SK-N-SH (cell line): ENCODE data around the gene CYP51A1. TPM values are rescaled to one million over a fixed set of nuclear protein-coding genes. Genes with fewer than 3 reads are reported as not detected.

Source experiments
- CTCF ChIA-PET: fragments of 300-600, 350-600 bp; formaldehyde crosslinking; extraction: SDS; loops from one replicate; lab custom pipeline; 2021; lab: Yijun Ruan, JAX
- POLR2A ChIA-PET: fragments of 350-600 bp; sonication (Branson Sonifier 250); formaldehyde crosslinking; extraction: SDS; loops from one replicate; lab custom pipeline; 2020; ENCODE audit warnings: antibody characterized with exemption, inconsistent platforms; lab: Yijun Ruan, JAX
- DNase-seq: peaks from one replicate; pipeline ENCODE4 v3.0.0; 2012
- H2AFZ ChIP-seq: fragments of 200-600 bp; sonication (generic); 2 replicates; pipeline ENCODE4 v1.8.1; 2016; ENCODE audit warnings: antibody characterized with exemption, mild to moderate bottlenecking, low read depth
- H3F3A ChIP-seq: fragments of 200-600 bp; sonication (generic); replicated peaks from 2 replicates; pipeline ENCODE3; 2016; ENCODE audit warnings: antibody characterized with exemption, mild to moderate bottlenecking; ENCODE audit not compliant: insufficient read depth
- H3K27ac ChIP-seq, 2 experiments: fragments of 200-500 bp in 1 of 2; fragments of 200-600 bp in 1 of 2; sonication (Bioruptor generic) in 1 of 2; sonication (generic), shearing (Covaris generic) in 1 of 2; 2 replicates each; pipeline versions ENCODE4 v1.5.1 to v1.6.1; 2014 to 2016; ENCODE audit warnings: low read depth in 2 of 2, inconsistent platforms in 1 of 2, low read length in 1 of 2, mild to moderate bottlenecking in 1 of 2, mixed read lengths in 1 of 2
- H3K27me3 ChIP-seq: fragments of 200-600 bp; sonication (generic), shearing (Covaris generic); 2 replicates; pipeline ENCODE4 v1.6.1; 2016; ENCODE audit warnings: mixed run types; ENCODE audit not compliant: insufficient read depth
- H3K36me3 ChIP-seq, 2 experiments: fragments of 200-500 bp in 1 of 2; fragments of 200-600 bp in 1 of 2; sonication (Bioruptor generic) in 1 of 2; sonication (generic) in 1 of 2; replicated peaks in 1 of 2; 2 replicates each; pipeline versions ENCODE3 to v1.5.1; 2014 to 2016; ENCODE audit warnings: low read length in 1 of 2, mild to moderate bottlenecking in 1 of 2; ENCODE audit not compliant: insufficient read depth in 2 of 2, control insufficient read depth in 1 of 2
- H3K4me1 ChIP-seq, 2 experiments: fragments of 200-500 bp in 1 of 2; fragments of 200-600 bp in 1 of 2; sonication (Bioruptor generic) in 1 of 2; sonication (generic), shearing (Covaris generic) in 1 of 2; 2 replicates each; pipeline versions ENCODE4 v1.5.1 to v1.6.1; 2014 to 2016; ENCODE audit warnings: low read depth in 1 of 2, low read length in 1 of 2, mixed run types in 1 of 2; ENCODE audit not compliant: insufficient read depth in 2 of 2, control insufficient read depth in 1 of 2
- H3K4me2 ChIP-seq: fragments of 200-600 bp; sonication (generic), shearing (Covaris generic); 2 replicates; pipeline ENCODE4 v1.6.1; 2017; ENCODE audit warnings: mixed run types
- H3K4me3 ChIP-seq, 2 experiments: fragments of 200-500 bp in 1 of 2; fragments of 200-600 bp in 1 of 2; sonication (Bioruptor generic) in 1 of 2; sonication (generic), shearing (Covaris generic) in 1 of 2; 2 replicates each; pipeline versions ENCODE4 v1.5.1 to v1.8.1; 2014 to 2016; ENCODE audit warnings: low read depth in 2 of 2, inconsistent platforms in 1 of 2, low read length in 1 of 2, mild to moderate bottlenecking in 1 of 2, mixed read lengths in 1 of 2, moderate library complexity in 1 of 2
- H3K79me2 ChIP-seq: fragments of 200-600 bp; sonication (generic); 2 replicates; pipeline ENCODE4 v1.8.1; 2017; ENCODE audit warnings: mild to moderate bottlenecking; ENCODE audit not compliant: insufficient read depth
- H3K9ac ChIP-seq: fragments of 200-600 bp; sonication (generic); 2 replicates; pipeline ENCODE4 v1.6.1; 2017; ENCODE audit warnings: mixed run types
- H3K9me2 ChIP-seq: fragments of 200-600 bp; sonication (generic); 2 replicates; pipeline ENCODE4 v1.6.1; 2017; ENCODE audit warnings: mixed run types
- H3K9me3 ChIP-seq: fragments of 200-600 bp; sonication (generic); 2 replicates; pipeline ENCODE4 v1.6.1; 2017; ENCODE audit warnings: mixed run types, mild to moderate bottlenecking, moderate library complexity
- H4K20me1 ChIP-seq: fragments of 200-600 bp; sonication (generic); 2 replicates; pipeline ENCODE4 v1.6.1; 2017; ENCODE audit warnings: mild to moderate bottlenecking, mixed run types; ENCODE audit not compliant: insufficient read depth
- CTCF ChIP-seq: fragments of 200-600 bp; sonication (generic); IDR thresholded peaks from 2 replicates; pipeline ENCODE4 v1.6.1; 2017; ENCODE audit warnings: antibody characterized with exemption, mild to moderate bottlenecking, moderate library complexity
- ELF1 ChIP-seq: IDR thresholded peaks from 2 replicates; pipeline ENCODE4 v1.4.0; 2012
- EP300 ChIP-seq, 2 experiments: IDR thresholded peaks; 2 replicates each; pipeline versions ENCODE4 v1.4.0 to v1.6.1; 2012; ENCODE audit warnings: borderline replicate concordance in 1 of 2, low read depth in 1 of 2, low read length in 1 of 2
- GABPA ChIP-seq: IDR thresholded peaks from 2 replicates; pipeline ENCODE4 v1.4.0; 2012; ENCODE audit warnings: low read depth, mild to moderate bottlenecking
- JUND ChIP-seq: IDR thresholded peaks from 2 replicates; pipeline ENCODE4 v1.4.0; 2012
- MXI1 ChIP-seq: IDR thresholded peaks from 2 replicates; pipeline ENCODE4 v1.6.1; 2012; ENCODE audit warnings: mild to moderate bottlenecking, low read depth, low read length, improper control_type of control experiment
- NRF1 ChIP-seq: IDR thresholded peaks from 2 replicates; pipeline ENCODE4 v1.6.1; 2012; ENCODE audit warnings: low read depth, mild to moderate bottlenecking, low read length
- RAD21 ChIP-seq: IDR thresholded peaks from 2 replicates; pipeline ENCODE4 v1.6.1; 2012; ENCODE audit warnings: mild to moderate bottlenecking, low read length
- RCOR1 ChIP-seq: fragments of 150-350 bp; IDR thresholded peaks from 2 replicates; pipeline ENCODE4 v1.6.1; 2017; ENCODE audit warnings: antibody characterized with exemption, low read length
- RFX5 ChIP-seq: IDR thresholded peaks from 2 replicates; pipeline ENCODE4 v1.6.1; 2012; ENCODE audit warnings: mild to moderate bottlenecking, improper control_type of control experiment, low read length
- RXRA ChIP-seq: IDR thresholded peaks from 2 replicates; pipeline ENCODE4 v1.4.0; 2012; ENCODE audit warnings: low read depth, mild to moderate bottlenecking, borderline replicate concordance
- SIN3A ChIP-seq: IDR thresholded peaks from 2 replicates; pipeline ENCODE4 v1.6.1; 2012; ENCODE audit warnings: low read depth, mild to moderate bottlenecking, low read length, moderate library complexity, borderline replicate concordance
- TEAD4 ChIP-seq: IDR thresholded peaks from 2 replicates; pipeline ENCODE4 v1.4.0; 2012; ENCODE audit warnings: mild to moderate bottlenecking, borderline replicate concordance; ENCODE audit not compliant: insufficient read depth
- YY1 ChIP-seq: IDR thresholded peaks from 2 replicates; pipeline ENCODE4 v1.4.0; 2012; ENCODE audit warnings: low read depth, mild to moderate bottlenecking
- WGBS: methylation state at CpG from one replicate; pipeline ENCODE4 v1.1.6; 2017; ENCODE audit warnings: low lambda C conversion rate; 5-methylcytosine and 5-hydroxymethylcytosine counted together
- polyA plus RNA-seq, 3 experiments: library from polyadenylated mRNA; depleted of rRNA; stranded (reverse); fragments of >200 nt; gene quantifications; 2 replicates each; pipeline ENCODE4 v1.2.3, GENCODE V29; 2012
- TF ChIP-seq, protein P1 (sequence below): fragments of 150-350 bp; IDR thresholded peaks from 2 replicates; pipeline ENCODE4 v1.6.1; 2016; ENCODE audit warnings: mild to moderate bottlenecking, low read depth, low read length
- TF ChIP-seq, protein P2 (sequence below): fragments of 150-350 bp; IDR thresholded peaks from 2 replicates; pipeline ENCODE4 v1.6.1; 2017; ENCODE audit warnings: antibody characterized with exemption, low read length, low read depth, borderline replicate concordance
- TF ChIP-seq, protein P3 (sequence below): IDR thresholded peaks from 2 replicates; pipeline ENCODE4 v1.6.1; 2012; ENCODE audit warnings: mild to moderate bottlenecking, low read depth, low read length, moderate library complexity

Gene CYP51A1
- polyA plus RNA-seq, 1 of the 3 experiments (the other 2 are of a cell fraction), result 4.7 TPM

GRCh38 chr7:92134271-92135051 lies at the start of gene CYP51A1 (continued):
- TF ChIP-seq, protein P1, sequence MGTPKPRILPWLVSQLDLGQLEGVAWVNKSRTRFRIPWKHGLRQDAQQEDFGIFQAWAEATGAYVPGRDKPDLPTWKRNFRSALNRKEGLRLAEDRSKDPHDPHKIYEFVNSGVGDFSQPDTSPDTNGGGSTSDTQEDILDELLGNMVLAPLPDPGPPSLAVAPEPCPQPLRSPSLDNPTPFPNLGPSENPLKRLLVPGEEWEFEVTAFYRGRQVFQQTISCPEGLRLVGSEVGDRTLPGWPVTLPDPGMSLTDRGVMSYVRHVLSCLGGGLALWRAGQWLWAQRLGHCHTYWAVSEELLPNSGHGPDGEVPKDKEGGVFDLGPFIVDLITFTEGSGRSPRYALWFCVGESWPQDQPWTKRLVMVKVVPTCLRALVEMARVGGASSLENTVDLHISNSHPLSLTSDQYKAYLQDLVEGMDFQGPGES, result peak; percentile 23; the same call in 1 of the 2 replicates
- TF ChIP-seq NRF1 (0 out of 2 replicates have a peak, but pooled peaks have one; percentile 2), SIN3A (peak; percentile 96; the same call in 1 of the 2 replicates), GABPA (peak; percentile 22; the same call in 1 of the 2 replicates), EP300 (IDR thresholded peaks at IDR 0.05; ENCODE audit: borderline replicate concordance in 1 of 2, low read depth in 1 of 2, low read length in 1 of 2) (peak in 1 of 2 experiments; percentile 30; a peak in 2 of 4 replicates)
- TF ChIP-seq, all 33 proteins: peak for 21

DNA sequence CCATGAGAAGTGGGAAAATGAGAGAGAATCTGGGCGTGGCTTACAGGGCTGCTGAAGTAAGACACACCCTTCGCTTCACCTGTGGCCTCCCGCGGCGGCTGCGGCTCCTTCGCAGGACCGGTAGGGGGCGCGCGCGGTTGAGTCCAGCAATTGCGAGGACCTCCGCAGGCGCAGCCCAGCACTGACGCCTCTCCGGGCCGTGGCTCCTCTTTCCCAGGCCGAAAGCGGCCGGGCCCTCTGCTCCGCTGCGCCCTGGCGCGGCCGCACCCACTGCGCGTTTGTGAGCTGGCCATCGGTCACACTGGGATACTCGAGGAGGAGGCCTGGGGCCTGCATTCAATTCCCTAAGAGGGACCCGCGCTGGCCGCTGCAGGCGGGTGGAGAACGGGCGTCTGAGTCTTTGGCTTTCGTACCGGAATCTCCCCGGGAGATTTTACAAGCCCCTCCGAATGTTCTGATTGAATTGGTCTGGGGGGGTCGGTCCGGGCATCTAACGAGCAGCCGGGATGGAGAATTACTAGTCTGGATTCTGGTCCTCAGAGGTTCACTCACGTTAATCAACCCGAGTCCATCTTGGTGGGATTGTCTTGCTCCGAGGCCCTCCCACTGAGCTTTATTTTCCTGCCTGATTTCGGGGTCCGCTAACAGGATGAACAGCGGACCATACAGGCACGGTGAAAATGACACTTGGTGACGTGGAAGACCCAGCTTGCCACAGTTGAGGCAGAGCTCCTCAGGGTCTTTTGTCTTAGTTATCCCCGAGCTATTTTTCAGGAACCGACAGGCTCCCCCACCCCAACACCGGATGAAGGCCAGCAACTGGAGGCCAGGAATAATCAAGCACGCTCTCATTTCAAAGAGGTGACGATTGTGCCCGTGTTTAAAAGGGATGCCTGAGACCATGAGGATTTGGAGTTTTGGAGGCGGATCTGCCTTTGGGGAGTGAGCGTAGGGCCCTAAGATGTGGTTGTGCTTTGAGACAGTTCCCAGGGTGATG lies 44.9 kb upstream of the CYP51A1 start, which contains the start of gene LRRD1:
Gene LRRD1, minus strand, starts transcription at position 215 of the 997 bp plus-strand sequence. CDS start 13,940 bp downstream, outside the sequence.
- Histone ChIP-seq H2AFZ (peak within 1 kb of the TSS; percentile 80), H3K4me3 (peak within 1 kb of the TSS; percentile 37 to 56), H3K9me2 (no peaks in the 10 kb centered on the region), H4K20me1 (no peaks in the 10 kb centered on the region), H3K36me3 (no peaks in the 10 kb centered on the region), H3F3A (peaks cover 21% of the 10 kb centered on the region), H3K27ac (no peak within 1 kb of the TSS), H3K27me3 (no peaks in the 10 kb centered on the region), H3K79me2 (no peaks in the 10 kb centered on the region), H3K9me3 (peaks cover 7% of the 10 kb centered on the region; the same call in 1 of the 2 replicates), H3K4me2 (0 out of 2 replicates have a peak within 1 kb of the TSS, but pooled peaks have one; percentile 41), H3K9ac (peak within 1 kb of the TSS; percentile 30; the same call in 1 of the 2 replicates), H3K4me1 (peaks cover 0 to 4% of the 10 kb centered on the region in 2 experiments; a peak in 1 of 4 replicates)
- WGBS, result 43% methylated on average over 43 of the region's 60 CpGs
- POLR2A ChIA-PET, result interaction anchor here (1.4 kb wide), 1 partner anchor 268 kb away, joined by 3 read pairs; the partner anchor contains the start of gene GATAD1
- CTCF ChIA-PET, result interaction anchor here (0.5 to 2.5 kb wide), 45 partner anchors 9 to 540 kb away, joined by 3 to 15 read pairs (median 4); partner anchors contain the start of genes ANKIB1, CYP51A1, GATAD1 and KRIT1
- DNase-seq, result peak; percentile 95
- TF ChIP-seq ELF1 (no peak), SIN3A (peak; percentile 60; the same call in 1 of the 2 replicates), TEAD4 (no peak), RAD21 (peak; percentile 69), RFX5 (no peak), RCOR1 (no peak), JUND (no peak), CTCF (peak; percentile 88), MXI1 (no peak), YY1 (no peak), RXRA (no peak)
- TF ChIP-seq, protein P2, sequence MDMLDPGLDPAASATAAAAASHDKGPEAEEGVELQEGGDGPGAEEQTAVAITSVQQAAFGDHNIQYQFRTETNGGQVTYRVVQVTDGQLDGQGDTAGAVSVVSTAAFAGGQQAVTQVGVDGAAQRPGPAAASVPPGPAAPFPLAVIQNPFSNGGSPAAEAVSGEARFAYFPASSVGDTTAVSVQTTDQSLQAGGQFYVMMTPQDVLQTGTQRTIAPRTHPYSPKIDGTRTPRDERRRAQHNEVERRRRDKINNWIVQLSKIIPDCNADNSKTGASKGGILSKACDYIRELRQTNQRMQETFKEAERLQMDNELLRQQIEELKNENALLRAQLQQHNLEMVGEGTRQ, result no peak
- TF ChIP-seq, protein P1, result no peak
- TF ChIP-seq, protein P3, sequence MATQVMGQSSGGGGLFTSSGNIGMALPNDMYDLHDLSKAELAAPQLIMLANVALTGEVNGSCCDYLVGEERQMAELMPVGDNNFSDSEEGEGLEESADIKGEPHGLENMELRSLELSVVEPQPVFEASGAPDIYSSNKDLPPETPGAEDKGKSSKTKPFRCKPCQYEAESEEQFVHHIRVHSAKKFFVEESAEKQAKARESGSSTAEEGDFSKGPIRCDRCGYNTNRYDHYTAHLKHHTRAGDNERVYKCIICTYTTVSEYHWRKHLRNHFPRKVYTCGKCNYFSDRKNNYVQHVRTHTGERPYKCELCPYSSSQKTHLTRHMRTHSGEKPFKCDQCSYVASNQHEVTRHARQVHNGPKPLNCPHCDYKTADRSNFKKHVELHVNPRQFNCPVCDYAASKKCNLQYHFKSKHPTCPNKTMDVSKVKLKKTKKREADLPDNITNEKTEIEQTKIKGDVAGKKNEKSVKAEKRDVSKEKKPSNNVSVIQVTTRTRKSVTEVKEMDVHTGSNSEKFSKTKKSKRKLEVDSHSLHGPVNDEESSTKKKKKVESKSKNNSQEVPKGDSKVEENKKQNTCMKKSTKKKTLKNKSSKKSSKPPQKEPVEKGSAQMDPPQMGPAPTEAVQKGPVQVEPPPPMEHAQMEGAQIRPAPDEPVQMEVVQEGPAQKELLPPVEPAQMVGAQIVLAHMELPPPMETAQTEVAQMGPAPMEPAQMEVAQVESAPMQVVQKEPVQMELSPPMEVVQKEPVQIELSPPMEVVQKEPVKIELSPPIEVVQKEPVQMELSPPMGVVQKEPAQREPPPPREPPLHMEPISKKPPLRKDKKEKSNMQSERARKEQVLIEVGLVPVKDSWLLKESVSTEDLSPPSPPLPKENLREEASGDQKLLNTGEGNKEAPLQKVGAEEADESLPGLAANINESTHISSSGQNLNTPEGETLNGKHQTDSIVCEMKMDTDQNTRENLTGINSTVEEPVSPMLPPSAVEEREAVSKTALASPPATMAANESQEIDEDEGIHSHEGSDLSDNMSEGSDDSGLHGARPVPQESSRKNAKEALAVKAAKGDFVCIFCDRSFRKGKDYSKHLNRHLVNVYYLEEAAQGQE, result 0 out of 2 replicates have a peak, but pooled peaks have one; percentile 26
